KOPT-K1 (cell line): ENCODE data around the gene PRND.

Experiments used
- H3K27ac ChIP-seq: fragments of 200-600 bp; sonication (generic); 2 replicates; pipeline ENCODE4 v1.5.1; 2016; ENCODE audit warnings: antibody characterized with exemption, mild to moderate bottlenecking, low read depth, low read length; ENCODE audit not compliant: poor library complexity, severe bottlenecking
- H3K36me3 ChIP-seq: fragments of 200-600 bp; sonication (generic); 2 replicates; pipeline ENCODE4 v1.5.1; 2017; ENCODE audit warnings: antibody characterized with exemption, mild to moderate bottlenecking, low read length, moderate library complexity; ENCODE audit not compliant: insufficient read depth
- H3K9me3 ChIP-seq: fragments of 200-600 bp; sonication (generic); 2 replicates; pipeline ENCODE4 v1.5.1; 2017; ENCODE audit warnings: antibody characterized with exemption, low read length, mild to moderate bottlenecking; ENCODE audit not compliant: insufficient read depth, poor library complexity, severe bottlenecking

PRND gene, protein sequence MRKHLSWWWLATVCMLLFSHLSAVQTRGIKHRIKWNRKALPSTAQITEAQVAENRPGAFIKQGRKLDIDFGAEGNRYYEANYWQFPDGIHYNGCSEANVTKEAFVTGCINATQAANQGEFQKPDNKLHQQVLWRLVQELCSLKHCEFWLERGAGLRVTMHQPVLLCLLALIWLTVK

DNA sequence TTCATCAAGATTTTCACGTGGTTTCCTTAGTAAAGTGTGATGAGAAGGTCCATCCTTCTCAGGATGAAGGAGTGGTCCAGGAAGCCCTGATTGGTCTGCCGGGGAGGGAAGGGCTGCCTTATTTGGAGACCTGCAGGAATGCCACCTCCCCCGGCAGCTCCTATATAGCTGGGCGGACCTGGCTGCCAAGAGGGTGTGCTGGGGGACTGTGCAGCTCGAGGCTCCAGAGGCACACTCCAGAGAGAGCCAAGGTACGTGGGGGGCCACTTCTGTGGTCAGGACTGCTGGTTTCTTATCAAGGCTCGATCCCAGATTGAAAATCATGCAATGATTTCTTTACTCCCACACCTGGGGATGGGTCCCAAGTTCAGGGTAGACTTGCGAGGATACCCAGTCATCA, at the start of gene PRND:
Gene PRND, plus strand, starts transcription at position 191 of the 400 bp plus-strand sequence. CDS start 2,643 bp downstream, outside the sequence.
- Histone ChIP-seq H3K9me3 (no peaks in the 10 kb centered on the region), H3K36me3 (no peaks in the 10 kb centered on the region), H3K27ac (no peak within 1 kb of the TSS)

DNA sequence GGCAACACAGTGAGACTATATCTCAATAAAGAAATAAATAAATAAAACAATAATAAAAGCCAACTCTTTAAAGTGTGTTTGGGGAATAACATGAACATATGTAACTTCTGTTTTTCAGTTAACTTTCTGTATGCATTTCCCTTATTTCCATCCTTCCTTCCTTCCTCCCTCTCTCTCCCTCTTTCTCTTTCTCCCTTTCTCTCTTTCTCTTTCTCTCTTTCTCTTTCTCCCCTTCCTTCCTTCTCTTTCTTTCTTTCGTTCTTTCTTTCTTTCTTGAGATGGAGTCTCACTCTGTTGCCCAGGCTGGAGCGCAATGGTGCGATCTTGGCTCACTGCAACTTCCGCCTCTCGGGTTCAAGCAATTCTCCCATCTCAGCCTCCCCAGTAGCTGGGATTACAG, 48.8 kb upstream of the PRND start:
- no peak overlapping the region for H3K27ac ChIP-seq
- H3K9me3 ChIP-seq, result no peaks in the 10 kb centered on the region
- no peaks in the 10 kb centered on the region for H3K36me3 ChIP-seq

- Histone ChIP-seq H3K36me3 (no peaks in the 10 kb centered on the region), H3K9me3 (no peaks in the 10 kb centered on the region), H3K27ac (no peak overlapping the region)
Measured at GRCh38 chr20:4673371-4674001, 48.2 kb upstream of the PRND start.

GRCh38 chr20:4674672-4675071, 47.0 kb upstream of the PRND start:
- H3K36me3 ChIP-seq, result no peaks in the 10 kb centered on the region
- H3K27ac ChIP-seq, result no peak overlapping the region
- H3K9me3 ChIP-seq, result no peaks in the 10 kb centered on the region

- Histone ChIP-seq H3K36me3 (no peaks in the 10 kb centered on the region), H3K27ac (no peak overlapping the region), H3K9me3 (no peaks in the 10 kb centered on the region)
Measured at GRCh38 chr20:4677846-4678245, 43.9 kb upstream of the PRND start.

DNA sequence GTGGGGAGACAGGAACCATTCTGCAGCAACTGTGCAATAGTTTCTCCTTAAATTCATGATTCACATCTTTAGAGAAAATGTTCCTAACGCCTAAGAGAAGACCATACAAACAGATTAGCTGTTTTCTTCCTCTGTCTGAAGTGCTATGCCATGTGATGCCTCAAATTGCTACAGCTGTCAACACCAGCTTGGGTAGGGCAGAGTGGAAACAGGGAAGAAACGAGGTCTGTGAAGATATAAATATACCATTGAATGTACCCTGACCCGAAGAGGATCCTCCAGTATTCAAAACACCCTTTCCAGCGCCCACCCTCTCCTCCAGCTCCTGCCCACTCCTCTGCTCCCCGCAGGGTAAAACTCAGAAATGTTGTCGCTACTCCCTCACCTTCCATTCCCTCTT, 40.3 kb upstream of the PRND start:
- H3K27ac ChIP-seq, result no peak overlapping the region
- H3K9me3 ChIP-seq, result no peaks in the 10 kb centered on the region
- no peaks in the 10 kb centered on the region for H3K36me3 ChIP-seq

GRCh38 chr20:4681991-4682401, 39.7 kb upstream of the PRND start:
- no peaks in the 10 kb centered on the region for H3K36me3 ChIP-seq
- no peak overlapping the region for H3K27ac ChIP-seq
- H3K9me3 ChIP-seq, result no peaks in the 10 kb centered on the region

DNA sequence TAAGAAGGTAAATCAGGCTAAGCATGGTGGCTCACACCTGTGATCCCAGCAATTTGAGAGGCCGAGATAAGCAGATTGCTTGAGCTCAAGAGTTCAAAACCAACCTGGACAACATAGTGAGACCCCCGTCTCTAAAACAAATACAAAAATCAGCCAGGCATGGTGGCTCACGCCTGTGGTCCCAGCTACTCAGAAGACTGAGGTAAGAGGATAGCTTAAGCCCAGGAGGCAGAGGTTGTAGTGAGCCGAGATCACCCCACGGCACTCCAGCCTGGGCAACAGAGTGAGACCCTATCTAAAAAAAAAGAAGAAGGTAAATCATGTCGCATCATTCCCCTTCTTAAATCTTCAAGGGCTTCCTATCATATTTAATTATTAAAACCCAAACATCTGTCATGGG, 39.0 kb upstream of the PRND start:
- no peaks in the 10 kb centered on the region for H3K9me3 ChIP-seq
- no peaks in the 10 kb centered on the region for H3K36me3 ChIP-seq
- H3K27ac ChIP-seq, result no peak overlapping the region

DNA sequence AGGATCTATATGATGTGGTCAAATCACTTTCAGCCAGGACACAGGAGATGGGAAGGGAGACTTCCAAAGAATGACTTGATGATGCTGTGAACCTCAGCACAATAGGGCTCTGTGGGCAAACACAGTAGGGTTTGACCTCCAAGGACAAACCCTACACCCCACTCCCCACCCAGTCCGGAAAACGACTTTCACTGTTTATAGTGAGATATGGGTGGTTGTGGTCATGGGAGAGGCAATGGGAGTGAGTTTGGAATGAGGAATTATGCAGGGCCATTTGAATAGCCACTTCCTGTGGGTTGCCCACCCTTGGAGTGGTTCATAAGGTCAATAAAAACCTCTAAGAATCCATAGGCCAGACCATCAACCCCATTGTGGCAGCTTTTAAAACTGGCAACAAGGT, 38.4 kb upstream of the PRND start:
- no peaks in the 10 kb centered on the region for H3K9me3 ChIP-seq
- no peak overlapping the region for H3K27ac ChIP-seq
- H3K36me3 ChIP-seq, result no peaks in the 10 kb centered on the region

GRCh38 chr20:4684837-4685413, 36.8 kb upstream of the PRND start:
- no peaks in the 10 kb centered on the region for H3K36me3 ChIP-seq
- no peaks in the 10 kb centered on the region for H3K9me3 ChIP-seq
- no peak overlapping the region for H3K27ac ChIP-seq

GRCh38 chr20:4685923-4686221, 35.8 kb upstream of the PRND start:
- Histone ChIP-seq H3K36me3 (no peaks in the 10 kb centered on the region), H3K27ac (no peak overlapping the region), H3K9me3 (no peaks in the 10 kb centered on the region)

GRCh38 chr20:4688305-4688704, 33.4 kb upstream of the PRND start:
- H3K36me3 ChIP-seq, result no peaks in the 10 kb centered on the region
- H3K9me3 ChIP-seq, result no peaks in the 10 kb centered on the region
- no peak overlapping the region for H3K27ac ChIP-seq

DNA sequence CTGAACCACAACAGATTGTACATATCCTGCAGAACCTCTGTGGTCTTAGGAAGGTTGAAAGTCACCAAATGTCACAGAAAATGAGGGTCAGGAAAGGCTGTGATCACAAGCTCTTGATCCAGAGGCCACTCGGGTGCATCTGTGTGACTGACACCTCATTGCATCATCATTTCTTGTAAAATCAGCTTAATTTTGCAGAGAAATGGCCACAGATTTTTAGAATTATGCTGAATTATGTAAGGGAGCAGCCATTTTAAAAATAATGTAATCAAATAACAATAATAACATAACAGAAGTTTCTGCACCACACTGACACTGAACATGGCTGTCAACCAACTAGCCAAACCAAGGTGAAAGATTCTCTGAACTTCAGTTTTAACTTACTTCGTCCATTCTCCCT, 32.5 kb upstream of the PRND start:
- Histone ChIP-seq H3K36me3 (no peaks in the 10 kb centered on the region), H3K27ac (no peak overlapping the region), H3K9me3 (no peaks in the 10 kb centered on the region)

DNA sequence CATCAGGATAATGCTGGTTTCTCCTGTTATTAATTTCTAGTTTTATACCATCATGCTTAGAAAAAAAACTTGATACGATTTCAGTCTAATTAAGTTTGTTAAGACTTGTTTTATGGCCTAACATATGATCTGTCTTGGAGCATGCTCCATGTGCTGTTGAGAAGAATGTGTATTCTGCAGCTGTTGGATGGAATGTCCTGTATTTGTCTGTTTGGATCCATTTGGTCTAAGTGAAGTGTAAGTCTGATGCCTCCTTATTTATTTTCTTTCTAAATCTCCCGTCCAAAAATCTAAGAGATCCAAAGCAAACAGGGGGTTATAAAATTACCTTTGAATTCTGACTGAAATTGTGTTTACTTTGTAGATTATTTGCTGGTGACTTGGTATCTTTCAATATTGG, 30.0 kb upstream of the PRND start:
- H3K9me3 ChIP-seq, result no peaks in the 10 kb centered on the region
- H3K36me3 ChIP-seq, result no peaks in the 10 kb centered on the region
- H3K27ac ChIP-seq, result no peak overlapping the region

GRCh38 chr20:4694076-4694475, 27.6 kb upstream of the PRND start:
- H3K36me3 ChIP-seq, result no peaks in the 10 kb centered on the region
- no peaks in the 10 kb centered on the region for H3K9me3 ChIP-seq
- no peak overlapping the region for H3K27ac ChIP-seq

DNA sequence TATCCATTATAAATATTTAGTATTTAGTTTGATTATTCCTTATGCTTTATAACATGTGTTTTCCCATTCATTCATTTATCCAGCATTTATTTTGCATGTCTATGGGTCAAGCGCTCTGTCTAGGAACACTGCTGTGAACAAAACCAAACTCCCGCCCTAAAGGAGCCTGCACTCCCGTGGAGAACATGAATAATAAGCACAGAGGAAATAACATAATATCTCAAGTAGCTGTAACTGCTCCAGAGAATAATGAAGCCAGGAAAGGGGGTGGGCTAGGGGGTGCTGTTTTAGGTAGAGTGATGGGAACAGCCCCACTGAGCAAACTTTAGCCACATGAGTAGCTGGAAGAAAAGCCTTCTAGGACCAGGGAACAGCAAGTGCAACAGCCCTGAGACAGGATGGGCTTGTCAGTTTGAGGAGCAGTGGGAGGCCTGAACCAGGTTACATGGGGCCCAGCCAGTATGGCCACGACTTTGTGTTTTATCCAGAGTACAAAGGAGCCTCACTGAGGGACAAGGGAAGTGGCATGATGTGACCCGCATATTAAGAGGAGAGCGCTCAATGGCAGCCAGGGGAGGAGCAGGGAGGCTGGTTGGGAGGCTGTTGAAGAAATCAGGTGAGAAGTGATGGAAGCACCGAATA, 24.4 kb upstream of the PRND start:
- H3K9me3 ChIP-seq, result no peaks in the 10 kb centered on the region
- H3K27ac ChIP-seq, result no peak overlapping the region
- no peaks in the 10 kb centered on the region for H3K36me3 ChIP-seq
